ENCODE results near the gene PAGE1. TPM values are rescaled to one million over a fixed set of nuclear protein-coding genes. Genes with fewer than 3 reads are reported as not detected.
A peak's percentile ranks its signal among the peaks of the same experiment; 100 is the strongest.
"Not testable (repeated sequence)": the region's sequence is repeated elsewhere in the genome, so short reads cannot be mapped to it uniquely, and the experiment has no call there.

The PAGE1 gene, protein sequence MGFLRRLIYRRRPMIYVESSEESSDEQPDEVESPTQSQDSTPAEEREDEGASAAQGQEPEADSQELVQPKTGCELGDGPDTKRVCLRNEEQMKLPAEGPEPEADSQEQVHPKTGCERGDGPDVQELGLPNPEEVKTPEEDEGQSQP
- total RNA-seq: not detected

DNA sequence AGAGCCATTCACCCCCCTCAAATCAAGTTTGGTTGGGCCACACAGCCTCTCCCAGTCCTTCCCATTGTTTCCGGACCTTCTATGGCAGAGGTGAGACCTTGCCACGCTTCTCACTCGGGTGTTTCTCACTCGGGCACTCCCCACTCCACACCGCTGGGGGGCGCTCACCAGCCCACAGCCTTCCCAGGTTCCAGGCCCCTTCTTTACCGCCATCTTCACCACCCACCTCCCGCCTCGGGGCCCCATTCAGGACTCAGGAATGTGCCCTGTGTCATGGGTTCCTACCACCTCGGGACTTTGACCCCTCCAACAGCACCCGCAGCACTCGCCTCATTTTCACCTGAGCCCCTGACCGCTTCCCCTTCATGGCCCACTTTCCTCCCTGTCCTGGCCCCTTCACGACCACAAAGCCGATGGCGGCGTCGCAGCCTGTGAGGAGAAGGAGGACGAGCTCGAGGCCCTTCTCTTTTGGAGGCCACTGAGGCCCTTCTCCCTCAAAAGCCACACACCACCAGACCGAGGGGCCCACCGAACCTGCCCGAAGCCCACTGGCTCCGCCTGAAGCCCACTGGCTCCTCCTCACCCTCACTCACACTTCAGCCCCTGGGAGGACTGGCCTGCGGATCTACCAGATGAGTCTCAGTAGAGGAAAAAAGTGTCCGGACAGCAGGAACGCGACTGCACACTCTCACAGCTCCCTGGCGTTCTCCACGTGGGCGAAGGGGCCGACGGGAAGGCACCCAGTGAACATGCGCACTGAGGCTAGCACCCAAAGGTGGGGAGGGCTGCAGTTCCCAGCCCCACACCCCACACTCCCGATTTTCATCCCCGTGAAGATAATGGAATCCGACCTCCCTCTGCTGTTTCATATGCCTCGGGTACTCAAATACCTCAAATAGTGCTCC, at the start of gene PAGE1:
TSS of gene PAGE1 (minus strand) at position 709 of the 905 bp plus-strand sequence. CDS start 1,214 bp downstream, outside the sequence.
- DNase-seq: no peak

DNA sequence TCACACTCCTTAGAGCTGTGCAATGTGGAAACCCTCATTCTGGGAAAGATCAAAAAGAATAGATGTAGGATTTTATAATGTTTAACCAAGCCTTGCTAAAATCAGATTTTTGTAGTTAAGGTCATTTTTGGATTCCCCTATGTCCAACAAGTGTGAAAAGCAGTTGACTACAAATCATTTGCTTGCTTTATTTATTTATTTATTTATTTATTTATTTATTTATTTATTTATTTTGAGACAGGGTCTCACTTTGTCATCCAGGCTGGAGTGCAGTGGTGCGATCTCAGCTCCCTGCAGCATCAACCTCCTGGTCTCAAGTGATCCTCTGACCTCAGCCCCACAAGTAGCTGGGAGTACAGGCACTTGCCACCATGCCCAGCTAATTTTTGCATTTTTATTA, 45.7 kb upstream of the PAGE1 start:
- DNase-seq: not testable (repeated sequence)

DNA sequence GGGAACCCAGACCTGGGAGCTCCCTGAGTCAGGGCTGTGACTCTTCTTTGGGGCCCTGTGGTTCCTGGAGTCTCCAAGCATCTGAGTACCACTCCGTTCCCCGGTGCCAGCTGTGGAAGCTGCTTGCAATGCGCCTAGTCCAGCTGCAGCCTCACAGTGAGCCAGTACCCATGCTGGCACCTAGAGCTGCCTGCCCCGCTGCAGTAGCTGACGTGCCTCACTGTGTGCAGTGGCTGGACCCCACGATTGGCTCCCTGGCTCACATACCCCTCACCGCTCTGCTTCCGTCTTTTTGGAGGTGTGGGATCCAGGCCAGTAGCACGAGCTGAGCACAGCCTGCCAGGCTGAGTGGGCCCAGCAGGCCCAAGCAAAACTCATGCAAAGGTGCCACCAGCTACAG, 32.1 kb upstream of the PAGE1 start:
- no peak for DNase-seq

DNA sequence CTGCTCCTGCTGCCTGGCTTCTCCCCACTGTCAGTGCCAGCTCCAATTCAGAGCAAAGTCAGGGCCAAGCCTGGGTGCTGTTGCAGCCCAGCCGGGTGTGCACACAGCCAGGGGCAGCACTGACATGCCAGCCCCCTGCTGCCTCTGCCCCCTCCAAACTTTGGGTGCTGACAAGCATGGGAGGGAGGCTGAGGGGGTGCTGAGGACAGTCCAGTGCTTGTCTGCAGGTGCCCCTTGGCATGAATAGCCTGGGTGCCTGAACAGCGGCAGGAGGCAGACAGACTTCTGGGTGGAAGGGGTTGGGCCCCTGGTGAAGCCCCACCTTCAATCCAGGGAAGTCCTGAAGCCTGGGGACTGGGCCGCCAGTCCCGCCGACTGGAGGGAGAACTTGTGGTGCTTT, 31.2 kb upstream of the PAGE1 start:
- no peak for DNase-seq

DNA sequence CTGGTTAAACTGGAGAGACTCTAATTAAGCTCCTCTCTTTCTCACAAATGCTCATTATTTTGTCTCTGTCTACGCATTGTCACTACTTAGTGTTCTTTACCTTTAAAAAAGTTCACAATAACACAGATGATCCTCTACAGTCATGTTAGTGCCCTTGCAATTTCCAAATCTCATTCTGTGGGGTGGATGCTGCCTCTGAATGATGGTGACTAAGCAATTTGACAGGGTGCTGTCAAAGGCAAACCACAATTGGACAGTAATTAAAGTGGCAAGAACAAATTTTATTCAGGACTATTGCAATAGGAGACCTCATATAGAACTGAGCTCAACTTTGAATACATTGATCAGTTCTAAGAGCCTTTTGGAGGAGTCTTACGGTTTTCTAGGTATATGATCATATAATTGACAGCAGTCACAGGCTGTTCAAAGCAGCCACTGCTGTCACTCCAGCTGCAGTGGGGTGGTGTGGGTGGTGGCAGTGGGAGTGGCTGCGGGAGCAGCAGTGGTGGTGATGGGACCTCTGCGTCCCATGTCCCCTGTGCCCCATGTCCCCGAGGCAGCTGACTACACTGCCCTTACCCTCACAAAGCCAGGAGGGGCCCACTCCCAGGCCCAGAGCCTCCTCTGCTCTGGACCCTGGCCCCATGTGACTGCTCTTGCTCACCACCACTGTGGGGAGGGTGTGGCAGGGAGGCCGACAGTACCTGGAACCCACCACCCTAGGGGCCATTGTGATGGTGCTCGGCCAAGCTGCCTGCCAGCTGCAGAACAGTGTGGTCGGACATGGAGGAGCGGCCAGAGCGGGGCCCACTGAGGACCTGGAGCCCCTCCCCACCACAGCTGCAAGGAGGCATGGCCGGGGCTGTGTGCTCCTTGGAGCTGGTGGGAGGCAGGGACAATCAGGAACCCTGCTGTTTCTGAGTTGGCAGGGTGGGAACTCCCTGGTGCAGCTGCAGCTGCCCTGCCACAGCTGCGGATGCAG, 30.4 kb upstream of the PAGE1 start:
- DNase-seq: no peak

DNA sequence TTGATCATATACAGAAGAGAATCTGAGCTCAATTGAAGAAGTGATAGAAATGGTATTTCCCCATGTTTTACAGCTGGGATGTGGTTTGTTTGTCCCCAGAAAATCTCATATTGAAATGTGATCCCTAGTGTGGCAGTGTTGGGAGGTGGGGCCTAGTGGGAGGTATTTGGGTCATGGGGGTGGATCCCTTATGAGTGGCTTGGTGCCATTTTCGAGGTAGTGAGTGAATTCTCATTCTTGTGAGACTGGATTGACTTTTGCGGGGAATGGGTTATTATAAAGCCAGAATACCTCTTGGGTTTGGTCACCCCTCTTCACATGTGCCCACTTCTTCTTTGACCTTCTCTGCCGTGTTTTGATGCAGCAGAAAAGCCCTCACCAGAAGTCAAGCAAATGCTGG, 29.6 kb upstream of the PAGE1 start:
- no peak for DNase-seq

DNA sequence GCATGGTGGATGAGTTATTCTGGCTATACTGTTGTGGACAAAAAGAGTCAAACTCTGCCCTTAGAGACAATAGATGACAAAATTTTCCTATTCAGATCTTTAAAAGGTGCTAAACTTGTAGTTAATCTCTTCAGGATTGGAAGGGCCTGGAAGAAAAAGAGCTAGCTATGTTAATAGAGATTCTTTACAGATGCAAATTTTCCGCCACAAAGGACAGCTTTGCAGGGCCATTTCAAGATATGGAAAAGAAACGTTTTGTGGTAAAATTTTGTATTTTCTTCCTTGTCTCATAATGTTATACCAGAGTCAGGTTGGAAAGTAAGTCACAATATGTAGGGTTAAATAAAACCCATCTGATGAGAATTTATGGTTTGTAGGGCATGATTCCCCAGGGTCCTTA, 24.3 kb upstream of the PAGE1 start:
- DNase-seq: not testable (repeated sequence)

DNA sequence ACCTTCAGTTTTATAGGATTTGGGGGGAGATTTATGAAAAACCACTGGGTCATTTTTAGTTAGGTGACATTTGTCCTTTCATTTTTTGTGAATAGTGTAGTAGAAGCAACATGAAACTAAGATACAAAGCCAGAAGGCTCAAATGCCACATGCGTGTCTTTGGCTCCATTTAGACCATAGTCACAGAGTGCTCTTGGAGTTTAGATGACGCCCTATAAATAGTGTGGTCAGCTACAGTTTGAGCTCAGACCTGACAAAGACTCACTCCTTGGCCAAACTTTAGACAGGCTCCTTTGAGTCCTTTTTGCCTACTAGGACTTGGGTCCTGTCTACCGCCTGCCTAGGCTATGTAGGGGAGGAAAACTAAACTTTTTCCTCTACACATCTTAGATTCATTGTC, 16.8 kb upstream of the PAGE1 start:
- no peak for DNase-seq

DNA sequence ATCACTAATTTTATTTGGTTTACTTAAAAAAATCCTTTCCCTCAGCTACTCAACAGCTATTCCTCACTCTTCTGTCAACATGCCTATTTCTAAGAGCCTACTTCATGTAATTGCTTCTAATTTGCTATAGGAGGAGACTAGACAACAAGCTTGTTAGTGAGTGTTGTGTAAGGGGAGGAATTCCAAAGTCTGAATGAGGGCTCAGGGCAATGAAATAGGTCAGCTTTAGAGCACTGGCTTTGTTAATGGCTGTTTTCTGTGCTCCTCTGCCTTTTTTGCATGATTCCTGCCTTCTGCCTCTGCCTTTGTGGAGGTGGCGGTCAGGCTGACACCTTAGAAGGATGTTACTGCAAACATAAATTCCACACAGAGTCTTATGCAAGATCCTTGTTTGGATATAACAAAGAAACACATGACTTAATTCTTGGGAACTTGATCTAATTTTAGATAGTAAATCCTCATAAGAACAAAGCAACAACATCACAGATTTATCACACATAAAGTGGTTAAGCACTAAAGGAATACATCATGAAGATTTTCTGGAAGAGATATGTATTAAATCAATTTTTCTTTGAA, 15.0 kb upstream of the PAGE1 start:
- no peak for DNase-seq

DNA sequence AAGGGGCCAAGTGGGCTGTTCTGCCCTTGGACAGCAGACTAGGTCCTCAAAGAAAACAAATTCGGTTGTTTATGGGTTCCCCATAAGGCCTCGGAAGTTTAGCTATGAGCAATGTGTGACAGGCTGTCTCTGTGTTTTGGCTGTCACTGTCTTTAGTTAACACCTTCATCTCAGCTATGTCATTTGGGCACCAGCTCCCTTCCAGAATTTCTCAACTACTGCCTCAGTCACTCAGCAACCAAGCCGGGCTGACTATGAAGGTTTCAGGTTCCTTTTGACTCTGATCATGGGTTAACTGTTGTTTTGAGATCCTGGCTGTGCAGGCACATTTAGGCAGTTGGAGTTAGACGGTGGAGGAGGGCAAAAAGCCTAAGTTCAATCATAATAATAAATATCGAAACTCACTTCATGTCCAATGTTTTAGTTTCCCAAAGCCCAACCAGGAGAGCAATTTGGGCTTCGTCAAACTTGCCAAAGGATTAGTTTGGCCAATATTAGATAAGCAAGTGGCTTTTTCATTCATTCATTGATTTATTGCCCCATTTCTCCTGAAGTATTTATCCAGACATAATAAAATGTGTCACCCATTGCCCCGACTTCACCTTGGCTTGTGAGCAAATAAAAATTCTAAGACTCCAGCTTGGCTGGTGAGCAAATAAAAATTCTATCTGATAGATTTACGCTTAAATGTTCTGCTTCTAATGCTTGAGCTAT, 9.1 kb upstream of the PAGE1 start:
- no peak for DNase-seq

DNA sequence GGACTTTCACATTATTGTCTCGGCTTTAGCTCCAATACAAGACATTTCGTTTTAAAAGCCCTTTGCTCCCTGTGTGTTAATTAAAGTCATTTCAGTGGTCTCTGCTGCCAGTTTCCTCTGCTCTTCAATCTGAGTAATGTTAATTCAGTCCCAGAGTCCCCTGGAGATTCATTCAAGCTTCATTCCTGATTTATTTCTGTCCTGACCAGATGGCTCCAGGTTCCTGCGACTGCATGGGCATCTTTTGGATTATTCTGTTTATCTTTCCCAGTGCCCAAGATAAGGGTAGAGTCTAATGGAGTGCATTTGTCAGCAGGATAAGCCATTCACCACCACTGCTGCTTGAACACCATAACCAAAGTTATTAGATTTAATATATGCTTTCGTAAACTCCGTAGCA, 6.1 kb upstream of the PAGE1 start:
- no peak for DNase-seq

DNA sequence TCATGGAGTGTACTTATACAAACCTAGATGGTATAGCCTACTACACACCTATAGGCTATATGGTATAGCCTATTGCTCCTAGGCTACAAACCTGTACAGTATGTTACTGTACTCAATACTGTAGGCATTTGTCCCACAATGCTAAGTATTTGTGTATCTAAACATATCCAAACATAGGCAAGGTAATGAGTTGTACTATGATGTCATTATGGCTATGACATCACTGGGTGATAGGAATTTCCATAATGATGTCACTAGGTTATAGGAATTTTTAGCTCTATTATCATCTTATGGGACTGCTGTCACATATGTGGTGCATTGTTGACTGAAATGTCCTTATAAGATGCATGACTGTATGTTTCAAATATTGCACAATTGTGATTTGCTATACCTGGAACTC, 5.5 kb upstream of the PAGE1 start:
- DNase-seq: no peak

DNA sequence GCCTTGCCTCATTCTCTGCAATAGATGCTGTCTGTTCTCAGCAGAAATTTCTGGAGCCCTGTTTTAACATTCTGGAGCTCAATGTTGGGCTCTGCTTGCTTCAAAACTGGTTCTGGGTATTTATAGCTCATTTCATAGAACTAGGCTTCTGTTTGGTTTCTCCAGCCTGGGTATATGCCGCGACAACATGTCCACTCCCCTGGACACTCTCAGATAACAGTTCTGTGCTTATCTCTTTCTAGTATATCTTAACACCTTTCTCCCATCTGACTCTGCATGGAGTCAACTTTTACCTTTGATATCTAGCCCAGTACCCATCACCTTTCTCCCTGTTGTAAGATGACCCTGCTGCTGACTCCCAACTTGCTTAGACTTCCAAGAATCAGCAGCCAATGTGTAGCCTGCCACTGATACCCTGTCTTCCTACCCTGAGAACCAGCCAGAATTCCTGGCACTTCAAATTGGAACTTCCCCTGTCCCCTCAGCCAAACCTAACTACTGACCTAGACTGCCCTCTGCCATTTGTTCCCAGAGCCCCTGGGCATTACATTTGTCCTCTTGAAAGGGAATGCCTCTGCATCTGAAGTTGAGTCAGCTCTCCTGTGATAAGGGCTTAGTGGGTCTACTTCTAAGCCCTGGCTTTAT, 20.6 kb downstream of the PAGE1 start:
- no peak for DNase-seq

DNA sequence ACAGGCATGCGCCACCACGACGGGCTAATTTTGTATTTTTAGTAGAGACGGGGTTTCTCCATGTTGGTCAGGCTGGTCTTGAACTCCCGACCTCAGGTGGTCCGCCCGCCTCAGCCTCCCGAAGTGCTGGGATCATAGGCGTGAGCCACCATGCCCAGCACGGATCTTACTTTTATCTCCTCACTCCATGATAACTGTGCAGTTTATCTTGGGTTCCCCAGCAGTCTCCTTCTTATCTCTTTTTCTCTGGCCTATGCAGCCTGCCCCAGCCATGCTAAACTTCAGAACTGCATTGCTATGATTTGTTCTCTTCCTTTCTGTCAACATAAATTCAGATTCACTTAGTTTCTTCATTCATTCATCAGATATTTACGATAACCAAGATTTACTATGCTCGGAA, 22.4 kb downstream of the PAGE1 start:
- no peak for DNase-seq

DNA sequence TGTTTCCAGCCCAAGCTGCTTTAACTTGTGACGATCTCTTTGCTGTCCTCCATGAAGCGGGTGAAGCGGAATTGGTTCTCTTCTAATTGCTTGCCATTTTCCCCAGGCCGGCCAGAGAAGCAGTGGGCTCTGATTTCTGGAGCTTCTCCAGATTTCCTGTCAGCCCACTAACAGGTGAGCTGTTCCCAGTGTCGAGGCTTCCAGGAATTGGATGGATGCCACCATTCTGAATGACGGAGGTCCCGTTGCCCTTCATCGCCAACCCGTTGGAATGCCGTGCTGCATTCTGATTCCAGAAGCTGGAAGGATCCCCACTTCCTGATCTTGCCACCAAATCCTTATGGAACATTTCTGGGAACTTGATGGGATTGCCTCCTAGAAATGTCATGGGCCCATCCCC, 31.0 kb downstream of the PAGE1 start:
- DNase-seq: no peak

DNA sequence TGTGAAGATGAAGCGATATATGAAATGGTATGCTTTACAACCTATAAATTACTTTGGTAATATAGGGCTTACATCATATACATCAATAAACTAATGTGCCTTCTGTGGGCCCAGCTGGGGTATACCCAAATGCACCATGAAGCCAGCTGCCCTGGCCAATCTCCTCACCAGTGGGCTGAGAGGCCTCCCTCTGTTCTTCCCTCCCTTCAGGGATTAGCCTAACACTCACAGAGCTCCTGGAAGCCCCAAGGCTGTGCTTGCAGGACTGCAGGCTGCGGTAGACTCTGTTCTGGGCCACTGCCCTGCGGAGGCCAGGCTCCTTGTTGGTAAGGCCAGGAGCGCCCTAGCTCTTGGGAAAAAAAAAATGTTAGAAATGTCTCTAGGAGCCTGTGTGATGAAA, 33.9 kb downstream of the PAGE1 start:
- peak; percentile 8 for DNase-seq

DNA sequence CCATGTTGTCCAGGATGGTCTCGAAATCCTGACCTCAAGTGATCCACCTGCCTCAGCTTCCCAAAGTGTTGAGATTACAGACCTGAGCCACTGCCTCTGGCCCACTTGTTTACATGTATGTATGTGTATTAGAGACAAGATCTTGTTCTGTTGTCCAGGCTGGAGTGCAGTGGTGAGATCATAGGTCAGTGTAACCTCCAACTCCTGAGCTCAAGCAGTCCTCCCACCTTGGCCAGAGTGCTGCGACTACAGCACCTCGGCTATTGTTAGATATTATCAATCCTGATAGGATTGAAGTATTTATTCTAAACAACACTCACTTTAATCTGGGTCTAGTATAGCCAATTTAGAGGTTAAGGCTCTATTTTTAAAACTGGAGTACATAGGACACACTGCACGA, 36.0 kb downstream of the PAGE1 start:
- DNase-seq: no peak

DNA sequence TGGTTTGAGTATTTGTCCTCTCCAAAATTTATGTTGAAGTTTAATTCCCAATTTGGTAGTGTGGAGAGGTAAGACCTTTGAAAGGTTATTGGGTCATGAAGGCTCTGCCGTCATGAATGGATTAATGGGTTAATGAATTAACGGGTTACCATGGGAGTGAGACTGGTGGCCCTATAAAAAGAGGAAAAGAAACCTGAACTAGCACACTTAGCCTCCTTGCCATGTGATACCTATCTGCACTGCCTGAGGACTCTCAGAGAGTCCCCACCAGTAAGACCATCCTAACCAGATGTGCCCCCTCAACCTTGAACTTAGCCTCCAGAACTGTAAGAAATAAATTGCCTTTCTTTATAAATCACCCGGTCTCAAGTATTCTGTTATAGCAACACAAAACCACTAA, 39.3 kb downstream of the PAGE1 start:
- no peak for DNase-seq

DNA sequence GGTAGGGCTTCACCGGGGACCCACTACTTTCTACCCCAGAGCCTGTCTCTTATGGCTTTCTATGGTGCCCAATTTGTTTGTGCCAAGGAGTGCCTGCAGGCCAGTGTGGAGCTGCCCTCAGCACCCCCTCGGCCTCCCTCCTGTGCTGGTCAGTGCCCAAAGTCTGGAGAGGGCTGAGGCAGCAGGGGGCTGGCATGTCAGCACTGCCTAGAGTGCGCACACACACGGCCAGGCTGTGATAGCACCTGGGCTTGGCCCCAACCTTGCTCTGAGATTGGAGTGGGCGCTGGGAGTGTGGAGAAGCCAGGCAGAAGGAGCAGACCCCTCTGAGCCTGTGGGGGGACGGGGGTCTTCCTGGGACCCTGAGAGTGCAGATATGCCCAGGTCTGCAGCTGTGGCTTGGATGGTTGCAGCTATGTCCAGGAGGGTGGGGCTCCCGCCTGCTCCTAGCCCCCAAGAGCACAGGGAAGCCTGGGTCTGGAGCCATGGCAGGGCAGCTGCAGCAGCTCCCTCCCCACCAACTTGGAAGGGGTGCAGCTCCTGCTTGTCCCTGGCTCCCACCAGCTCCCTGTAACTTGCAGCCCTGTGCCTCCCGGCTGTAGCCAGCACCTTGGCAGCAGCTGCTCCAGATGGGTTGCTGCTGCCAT, 50.7 kb downstream of the PAGE1 start:
- DNase-seq: no peak
